Fibroblast of skin of right quadriceps (primary cell): Measurements from ENCODE around the gene RALGAPB.
"Not testable (repeated sequence)": the region's sequence is repeated elsewhere in the genome, so short reads cannot be mapped to it uniquely, and the experiment has no call there.

Experiments
- DNase-seq: peaks from one replicate; pipeline ENCODE4 v3.0.0-alpha.2; 2013

The RALGAPB gene

GRCh38 chr20:38589967-38590675 is 117.5 kb downstream of the RALGAPB start:
- no peak for DNase-seq

GRCh38 chr20:38590676-38591473 is 118.2 kb downstream of the RALGAPB start:
- no peak for DNase-seq

GRCh38 chr20:38591474-38592410 is 119.1 kb downstream of the RALGAPB start:
- no peak for DNase-seq

GRCh38 chr20:38592411-38592790 is 119.8 kb downstream of the RALGAPB start:
- DNase-seq: not testable (repeated sequence)

GRCh38 chr20:38594281-38594680 is 121.6 kb downstream of the RALGAPB start:
- DNase-seq: not testable (repeated sequence)

- DNase-seq: not testable (repeated sequence)
These were observed 123.2 kb downstream of the RALGAPB start for GRCh38 chr20:38595886-38596285.

GRCh38 chr20:38599410-38599882 is 126.8 kb downstream of the RALGAPB start:
- no peak for DNase-seq

- DNase-seq: no peak
These were observed 127.4 kb downstream of the RALGAPB start for GRCh38 chr20:38600057-38600456.

- DNase-seq: no peak
These were observed 128.9 kb downstream of the RALGAPB start, which contains the start of gene ARHGAP40 for GRCh38 chr20:38601216-38602184. Gene ARHGAP40 (plus strand): TSS chr20:38601809.

- DNase-seq: no peak
These were observed 129.5 kb downstream of the RALGAPB start for GRCh38 chr20:38602185-38602581.

GRCh38 chr20:38603286-38603685 is 130.6 kb downstream of the RALGAPB start:
- no peak for DNase-seq

GRCh38 chr20:38604873-38605303 is 132.2 kb downstream of the RALGAPB start:
- no peak for DNase-seq

GRCh38 chr20:38607351-38607750 is 134.7 kb downstream of the RALGAPB start:
- no peak for DNase-seq

- no peak for DNase-seq
These were observed 135.5 kb downstream of the RALGAPB start for GRCh38 chr20:38608188-38608587.

GRCh38 chr20:38609815-38610214 is 137.2 kb downstream of the RALGAPB start:
- no peak for DNase-seq

- no peak for DNase-seq
These were observed 137.9 kb downstream of the RALGAPB start for GRCh38 chr20:38610521-38610920.

GRCh38 chr20:38612751-38613515 is 140.3 kb downstream of the RALGAPB start:
- DNase-seq: no peak

GRCh38 chr20:38615283-38615682 is 142.6 kb downstream of the RALGAPB start:
- DNase-seq: no peak

GRCh38 chr20:38616457-38616856 is 143.8 kb downstream of the RALGAPB start:
- DNase-seq: no peak

GRCh38 chr20:38617011-38617829 is 144.6 kb downstream of the RALGAPB start:
- no peak for DNase-seq
